Stimulated activated naive B cell treated with anti-CD40 and anti-IgM and Interleukin-4, amounts not matched to agents 10 μg/mL and 1 μg/mL and 100 μg/mL, for 72 hours (primary cell): Measurements from ENCODE around the gene B4GALNT1.
"Not testable (repeated sequence)": the region's sequence is repeated elsewhere in the genome, so short reads cannot be mapped to it uniquely, and the experiment has no call there.

Source experiments
- ATAC-seq, 2 donors: fragments of 150-1000 bp; cut with Tn5 transposase; replicated peaks; 2 replicates each; pipeline ENCODE4 v1.10.0; 2021; ENCODE audit warnings: moderate library complexity in 1 of 2
- DNase-seq: peaks from one replicate; pipeline ENCODE4 v3.0.0; 2021
- H3K27ac Mint-ChIP-seq: one replicate; pipeline ENCODE4 v1.8.0; 2022; ENCODE audit warnings: mild to moderate bottlenecking, mixed read lengths
- H3K27me3 Mint-ChIP-seq, 2 donors: one replicate each; pipeline ENCODE4 v1.8.0; 2022; ENCODE audit warnings: mixed read lengths in 2 of 2
- H3K36me3 Mint-ChIP-seq, 2 donors: one replicate each; pipeline ENCODE4 v1.8.0; 2022; ENCODE audit warnings: mixed read lengths in 2 of 2, mild to moderate bottlenecking in 1 of 2
- H3K4me1 Mint-ChIP-seq, 2 donors: one replicate each; pipeline ENCODE4 v1.8.0; 2022; ENCODE audit warnings: mixed read lengths in 2 of 2, mild to moderate bottlenecking in 1 of 2
- H3K4me3 Mint-ChIP-seq, 2 donors: one replicate each; pipeline ENCODE4 v1.8.0; 2022; ENCODE audit warnings: mild to moderate bottlenecking in 2 of 2, mixed read lengths in 2 of 2, moderate library complexity in 1 of 2
- H3K9me3 Mint-ChIP-seq, 2 donors: one replicate each; pipeline ENCODE4 v1.8.0; 2022; ENCODE audit warnings: mixed read lengths in 2 of 2, mild to moderate bottlenecking in 1 of 2

B4GALNT1 gene

DNA sequence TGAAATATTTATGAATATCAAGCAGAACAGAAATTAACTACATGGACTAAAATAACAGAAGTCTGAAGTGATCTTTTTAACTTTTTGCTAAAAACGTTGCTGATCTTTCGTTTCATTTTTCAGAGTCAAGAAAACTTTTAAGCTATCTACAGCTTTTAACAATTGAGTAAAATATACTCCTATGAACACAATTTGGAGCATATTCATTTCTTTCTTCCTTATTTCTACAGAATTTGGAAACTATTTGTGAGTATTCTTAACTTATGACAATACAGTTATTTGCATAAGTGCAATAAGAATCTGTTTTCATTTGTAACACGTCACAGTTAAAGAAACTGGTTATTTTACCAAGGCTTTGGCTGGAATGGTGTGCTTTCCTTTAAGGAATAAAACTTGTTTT lies 21.0 kb upstream of the B4GALNT1 start:
- H3K9me3 Mint-ChIP-seq, result no peaks in the 10 kb centered on the region
- no peaks in the 10 kb centered on the region for H3K4me1 Mint-ChIP-seq
- no peak overlapping the region for H3K27ac Mint-ChIP-seq
- no peaks in the 10 kb centered on the region for H3K36me3 Mint-ChIP-seq
- peaks cover 8 to 10% of the 10 kb centered on the region in 2 donors for H3K27me3 Mint-ChIP-seq
- H3K4me3 Mint-ChIP-seq, result no peak overlapping the region
- DNase-seq (no peak), ATAC-seq (no peak)

DNA sequence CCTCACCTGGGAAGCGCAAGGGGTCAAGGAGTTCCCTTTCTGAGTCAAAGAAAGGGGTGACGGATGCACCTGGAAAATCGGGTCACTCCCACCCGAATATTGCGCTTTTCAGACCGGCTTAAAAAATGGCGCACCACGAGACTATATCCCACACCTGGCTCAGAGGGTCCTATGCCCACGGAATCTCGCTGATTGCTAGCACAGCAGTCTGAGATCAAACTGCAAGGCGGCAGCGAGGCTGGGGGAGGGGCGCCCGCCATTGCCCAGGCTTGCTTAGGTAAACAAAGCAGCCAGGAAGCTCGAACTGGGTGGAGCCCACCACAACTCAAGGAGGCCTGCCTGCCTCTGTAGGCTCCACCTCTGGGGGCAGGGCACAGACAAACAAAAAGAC lies 13.7 kb upstream of the B4GALNT1 start:
- H3K4me3 Mint-ChIP-seq, H3K9me3 Mint-ChIP-seq, H3K4me1 Mint-ChIP-seq, H3K27ac Mint-ChIP-seq, H3K27me3 Mint-ChIP-seq, DNase-seq, H3K36me3 Mint-ChIP-seq, ATAC-seq: not testable (repeated sequence)

DNA sequence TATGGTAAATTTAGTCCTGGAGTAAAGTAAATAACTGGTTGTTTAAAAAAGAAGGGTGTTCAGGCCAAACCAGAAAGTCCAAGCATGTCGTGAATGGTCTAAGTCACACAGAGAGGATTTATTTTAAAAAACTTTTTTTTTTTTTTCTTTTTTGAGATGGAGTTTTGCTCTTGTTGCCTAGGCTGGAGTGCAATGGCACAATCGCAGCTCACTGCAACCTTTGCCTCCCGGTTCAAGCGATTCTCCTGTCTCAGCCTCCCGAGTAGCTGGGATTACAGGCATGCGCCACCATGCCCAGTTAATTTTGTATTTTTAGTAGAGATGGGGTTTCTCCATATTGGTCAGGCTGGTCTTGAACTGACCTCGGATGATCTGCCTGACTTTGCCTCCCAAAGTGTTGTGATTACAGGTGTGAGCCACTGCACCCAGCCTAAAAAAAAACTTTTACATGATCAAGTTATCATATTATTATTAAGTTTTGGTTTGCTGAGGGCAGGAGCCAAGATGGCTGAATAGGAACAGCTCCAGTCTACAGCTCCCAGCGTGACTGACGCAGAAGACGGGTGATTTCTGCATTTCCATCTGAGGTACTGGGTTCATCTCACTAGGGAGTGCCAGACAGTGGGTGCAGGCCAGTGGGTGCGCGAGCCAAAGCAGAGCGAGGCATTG lies 13.1 kb upstream of the B4GALNT1 start:
- DNase-seq, ATAC-seq, H3K27ac Mint-ChIP-seq, H3K36me3 Mint-ChIP-seq, H3K4me3 Mint-ChIP-seq, H3K4me1 Mint-ChIP-seq, H3K9me3 Mint-ChIP-seq: not testable (repeated sequence)
- peaks cover 13 to 14% of the 10 kb centered on the region in 2 donors for H3K27me3 Mint-ChIP-seq

DNA sequence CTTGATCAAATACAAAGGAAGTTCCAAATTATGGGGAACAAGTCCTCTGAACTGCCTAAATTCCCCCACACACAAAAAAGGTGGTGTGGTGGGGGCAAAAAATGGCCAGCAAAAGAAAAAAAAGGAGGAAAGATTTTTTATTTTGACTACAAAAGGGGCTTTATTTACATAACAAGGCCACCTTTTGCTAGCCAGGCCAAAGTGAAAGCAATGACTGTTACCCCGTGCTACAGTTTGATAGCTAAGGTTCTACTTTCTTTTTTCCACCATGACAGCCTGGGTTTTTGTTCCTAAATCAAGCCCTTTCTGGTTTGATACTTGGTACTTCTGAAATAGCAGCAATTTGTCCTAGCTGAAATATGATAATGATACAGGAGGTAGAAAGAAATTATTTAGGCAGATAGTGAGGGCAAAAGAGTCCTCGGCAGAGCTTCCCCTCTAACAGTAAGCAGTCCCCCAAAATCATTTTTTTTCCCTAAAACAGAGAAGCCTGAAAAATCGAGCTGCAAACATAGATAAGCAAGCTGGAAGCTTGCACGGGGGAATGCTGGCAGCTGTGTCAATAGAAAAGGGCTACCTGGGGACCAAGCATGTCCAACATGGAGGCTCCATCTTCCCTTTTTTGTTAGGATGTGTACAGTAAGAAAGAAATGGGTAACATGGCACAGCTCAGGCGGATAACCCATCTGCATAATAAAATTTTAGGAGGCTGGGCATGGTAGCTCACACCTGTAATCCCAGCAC lies 8.9 kb upstream of the B4GALNT1 start:
- Mint-ChIP-seq H3K4me3 (no peak overlapping the region), H3K27me3 (peaks cover 20 to 31% of the 10 kb centered on the region in 2 donors), H3K4me1 (no peaks in the 10 kb centered on the region), H3K36me3 (no peaks in the 10 kb centered on the region), H3K9me3 (peaks cover 0 to 3% of the 10 kb centered on the region in 2 donors), H3K27ac (no peak overlapping the region)
- ATAC-seq (no peak), DNase-seq (no peak)

DNA sequence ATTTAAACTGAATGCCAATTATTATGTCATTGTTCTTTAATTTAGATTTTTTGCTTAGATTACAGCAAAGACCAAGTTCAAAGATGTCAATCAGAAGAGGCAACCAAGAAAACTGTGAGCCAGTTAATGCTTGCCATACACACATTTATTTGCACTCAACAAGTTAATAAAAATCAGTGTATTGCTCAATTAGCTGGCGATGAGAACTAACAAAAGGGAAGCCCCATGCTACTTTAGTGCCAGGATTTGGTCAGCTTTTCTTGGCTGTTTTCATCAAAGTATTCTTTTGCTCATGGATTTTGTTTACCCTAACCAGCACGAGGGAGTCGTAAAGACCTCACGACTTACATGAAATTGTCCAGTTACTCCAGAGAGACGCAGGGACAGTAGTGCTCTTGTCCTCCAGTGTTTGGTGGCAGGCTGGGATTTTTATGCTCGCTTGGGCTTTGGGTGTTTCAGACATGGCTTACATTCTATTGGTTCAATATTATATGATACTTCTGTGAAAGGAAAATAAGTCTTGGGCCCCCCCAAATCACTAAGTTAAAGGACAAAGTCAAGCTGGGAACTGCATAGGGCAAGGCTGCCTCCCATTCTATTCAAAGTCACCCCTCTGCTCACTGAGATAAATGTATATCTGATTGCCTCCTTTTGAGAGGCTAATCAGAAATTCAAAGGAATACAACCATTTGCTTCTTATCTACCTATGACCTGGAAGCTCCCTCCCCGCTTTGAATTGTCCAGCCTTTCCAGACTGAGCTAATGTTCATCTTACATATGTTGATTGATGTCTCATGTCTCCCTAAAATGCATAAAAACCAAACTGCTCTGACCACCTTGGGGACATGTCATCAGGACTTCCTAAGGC lies 7.4 kb upstream of the B4GALNT1 start:
- Mint-ChIP-seq H3K27me3 (peaks cover 20 to 34% of the 10 kb centered on the region in 2 donors), H3K9me3 (peaks cover 0 to 1% of the 10 kb centered on the region in 2 donors), H3K4me3 (no peak overlapping the region), H3K27ac (no peak overlapping the region), H3K36me3 (no peaks in the 10 kb centered on the region), H3K4me1 (no peaks in the 10 kb centered on the region)
- DNase-seq (no peak), ATAC-seq (no peak)

DNA sequence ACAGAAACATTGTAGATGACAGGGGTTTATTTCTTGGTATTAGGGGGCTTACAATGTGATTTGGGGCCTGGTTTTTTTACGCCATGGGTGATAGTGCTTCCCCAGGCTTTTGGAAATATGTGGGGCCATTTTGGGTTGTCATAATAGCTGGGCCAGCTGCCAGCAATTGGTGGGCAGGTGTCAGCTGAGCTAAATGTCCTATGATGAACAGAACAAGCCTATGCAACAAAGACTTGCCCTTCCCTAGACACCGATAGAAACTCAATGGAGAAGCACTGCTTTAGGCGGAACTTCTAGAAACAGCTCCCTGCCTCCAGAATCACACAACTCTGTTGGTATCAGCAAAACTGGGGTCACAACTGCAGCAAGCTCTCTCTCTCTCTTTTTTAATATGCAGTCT lies 5.1 kb upstream of the B4GALNT1 start:
- H3K4me3 Mint-ChIP-seq, result no peak overlapping the region
- peaks cover 20 to 46% of the 10 kb centered on the region in 2 donors for H3K27me3 Mint-ChIP-seq
- H3K27ac Mint-ChIP-seq, result no peak overlapping the region
- H3K4me1 Mint-ChIP-seq, result peaks cover 5 to 6% of the 10 kb centered on the region in 2 donors
- no peak for ATAC-seq
- no peaks in the 10 kb centered on the region for H3K9me3 Mint-ChIP-seq
- DNase-seq, result no peak
- no peaks in the 10 kb centered on the region for H3K36me3 Mint-ChIP-seq

DNA sequence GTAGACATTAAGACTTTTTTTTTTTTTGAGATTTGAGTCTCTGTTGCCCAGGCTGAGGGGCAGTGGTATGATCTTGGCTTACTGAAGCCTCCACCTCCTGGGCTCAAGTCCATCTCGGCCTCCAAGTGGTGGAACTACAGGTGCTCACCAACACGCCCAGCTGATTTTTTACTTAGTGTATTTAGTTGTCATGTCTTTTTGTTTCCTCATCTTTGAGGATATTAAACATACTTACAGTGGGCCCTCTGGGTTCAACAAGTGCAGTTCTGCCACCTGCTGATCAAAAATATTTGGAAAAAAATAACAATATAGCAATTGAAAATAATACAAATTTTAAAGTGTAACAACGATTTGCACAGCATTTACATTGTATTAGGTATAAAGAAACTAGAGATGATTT lies 4.4 kb upstream of the B4GALNT1 start:
- Mint-ChIP-seq H3K27me3 (peaks cover 20 to 46% of the 10 kb centered on the region in 2 donors), H3K36me3 (no peaks in the 10 kb centered on the region), H3K9me3 (no peaks in the 10 kb centered on the region), H3K4me3 (no peak overlapping the region), H3K4me1 (peaks cover 5 to 9% of the 10 kb centered on the region in 2 donors), H3K27ac (no peak overlapping the region)
- no peak for ATAC-seq
- no peak for DNase-seq

DNA sequence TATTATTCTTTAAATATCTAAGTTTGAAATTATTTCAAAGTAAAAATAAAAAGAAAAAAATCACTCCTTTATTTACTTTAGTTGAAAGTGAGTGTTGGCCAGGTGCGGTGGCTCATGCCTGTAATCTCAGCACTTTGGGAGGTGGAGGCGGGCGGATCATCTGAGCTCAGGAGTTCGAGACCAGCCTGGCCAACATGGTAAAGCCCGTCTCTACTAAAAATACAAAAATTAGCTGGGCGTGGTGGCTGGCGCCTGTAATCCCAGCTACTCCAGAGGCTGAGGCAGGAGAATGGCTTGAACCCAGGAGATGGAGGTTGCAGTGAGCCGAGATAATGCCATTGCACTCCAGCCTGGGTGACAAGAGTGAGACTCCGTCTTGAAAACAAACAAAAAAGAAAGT lies 3.7 kb upstream of the B4GALNT1 start:
- peaks cover 9 to 16% of the 10 kb centered on the region in 2 donors for H3K4me1 Mint-ChIP-seq
- not testable (repeated sequence) for H3K9me3 Mint-ChIP-seq, H3K4me3 Mint-ChIP-seq, H3K27ac Mint-ChIP-seq, H3K36me3 Mint-ChIP-seq, ATAC-seq, DNase-seq
- H3K27me3 Mint-ChIP-seq, result peaks cover 24 to 46% of the 10 kb centered on the region in 2 donors

DNA sequence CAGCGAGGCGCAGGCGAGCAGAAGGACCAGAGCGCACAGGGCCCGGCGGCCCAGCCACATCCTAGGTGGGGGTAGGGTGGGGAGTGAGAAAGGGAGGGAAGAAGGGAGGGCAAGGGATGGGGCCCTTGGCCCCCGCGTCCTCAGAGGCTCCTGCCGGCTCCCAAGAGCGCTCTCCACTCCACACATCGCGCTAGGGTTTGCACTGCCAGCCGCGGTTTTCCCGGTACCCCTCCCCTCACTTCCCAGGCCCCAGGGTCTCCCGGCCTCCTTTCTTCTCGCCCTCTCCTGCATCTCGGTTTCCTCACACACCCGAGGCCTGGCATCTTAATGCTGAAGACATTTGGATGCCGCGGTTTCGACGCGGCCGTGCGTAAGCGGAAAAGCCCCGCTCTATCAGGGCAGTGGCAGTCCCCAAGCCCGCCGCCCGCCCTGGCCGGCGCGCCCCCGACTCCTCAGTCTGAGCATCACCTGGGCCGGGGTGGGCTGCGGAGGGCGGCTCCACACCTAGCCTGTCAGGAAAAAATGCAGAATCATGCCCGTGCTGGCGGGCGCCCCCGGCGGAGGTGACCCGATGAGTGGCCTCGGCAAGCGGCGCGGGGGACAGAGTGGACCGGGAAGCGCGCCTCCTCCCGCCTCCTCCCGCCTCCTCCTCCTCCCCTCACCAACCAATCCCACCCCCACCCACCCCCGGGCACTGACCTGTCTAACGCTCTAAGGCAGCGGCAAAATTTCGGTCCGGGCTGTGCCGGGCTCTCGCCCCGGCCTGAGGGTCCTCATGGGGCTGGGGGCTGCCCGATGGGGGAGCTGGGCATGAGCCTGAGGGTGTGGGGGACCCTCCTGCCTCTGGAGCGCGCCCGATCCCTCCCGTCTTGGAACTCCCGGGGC lies 686 bp downstream of the B4GALNT1 start:
- peak; percentile 38 to 50 for ATAC-seq
- DNase-seq, result no peak
- H3K4me3 Mint-ChIP-seq, result peak overlapping the region; percentile 82 to 85
- H3K36me3 Mint-ChIP-seq, result no peaks in the 10 kb centered on the region
- peaks cover 40 to 67% of the 10 kb centered on the region in 2 donors for H3K27me3 Mint-ChIP-seq
- peaks cover 17 to 31% of the 10 kb centered on the region in 2 donors for H3K4me1 Mint-ChIP-seq
- H3K9me3 Mint-ChIP-seq, result no peaks in the 10 kb centered on the region
- H3K27ac Mint-ChIP-seq, result peak overlapping the region; percentile 14

DNA sequence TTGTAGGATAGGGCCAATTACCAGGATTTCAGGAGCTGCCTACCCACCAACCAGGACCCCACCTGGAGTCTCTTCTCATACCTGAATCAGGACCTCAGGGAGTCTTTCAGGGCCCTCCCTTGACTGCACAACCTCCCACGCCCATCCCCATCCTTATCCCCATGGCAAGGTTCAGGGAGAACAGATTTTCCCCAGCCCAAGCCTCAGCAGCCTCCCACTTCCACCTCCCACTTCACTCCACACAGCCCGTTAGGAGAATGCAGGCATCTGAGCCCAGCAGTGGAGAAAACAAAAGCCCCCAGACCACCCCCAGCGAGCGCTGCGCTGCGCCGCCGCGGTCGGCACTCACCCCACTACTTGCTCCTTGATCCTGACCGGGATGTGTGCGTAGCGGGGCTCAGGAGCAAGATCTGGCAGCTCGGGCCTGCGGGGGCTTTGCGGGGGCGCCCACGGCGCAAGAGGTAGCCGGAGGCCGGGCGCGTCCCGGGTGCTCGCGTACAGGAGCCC lies 1.4 kb downstream of the B4GALNT1 start:
- H3K4me3 Mint-ChIP-seq, result peak overlapping the region; percentile 46 to 82
- no peaks in the 10 kb centered on the region for H3K9me3 Mint-ChIP-seq
- H3K36me3 Mint-ChIP-seq, result no peaks in the 10 kb centered on the region
- H3K27me3 Mint-ChIP-seq, result peaks cover 46 to 74% of the 10 kb centered on the region in 2 donors
- H3K4me1 Mint-ChIP-seq, result peaks cover 19 to 38% of the 10 kb centered on the region in 2 donors
- no peak overlapping the region for H3K27ac Mint-ChIP-seq
- no peak for DNase-seq
- ATAC-seq, result no peak

DNA sequence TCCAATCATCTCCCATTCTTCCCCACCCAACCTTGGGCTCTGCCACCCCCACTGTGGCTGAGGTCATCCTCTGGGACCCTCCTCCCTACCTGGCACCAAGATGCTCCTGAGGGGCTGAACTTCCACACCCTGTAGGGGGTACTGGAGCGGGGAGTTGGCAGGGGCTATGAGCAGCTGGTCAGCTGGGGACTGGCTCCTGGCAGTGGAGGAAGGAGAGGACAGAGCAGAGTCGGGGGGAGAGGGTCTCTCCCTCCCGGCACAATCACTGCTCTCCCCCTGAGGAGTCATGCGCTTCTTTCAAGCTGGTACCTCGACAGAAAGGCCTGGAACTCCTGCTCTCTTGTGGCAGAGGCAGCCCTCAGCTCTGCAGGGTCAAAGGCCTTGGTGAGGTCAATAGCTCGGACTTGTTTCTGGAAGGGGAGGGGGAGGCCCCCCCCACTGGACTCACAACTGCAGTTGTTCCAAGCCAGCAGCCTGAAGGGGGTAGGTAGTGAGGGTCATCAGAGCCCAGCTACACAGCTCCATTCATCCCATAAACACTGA lies 2.0 kb downstream of the B4GALNT1 start:
- H3K4me1 Mint-ChIP-seq, result peaks cover 22 to 44% of the 10 kb centered on the region in 2 donors
- no peak overlapping the region for H3K27ac Mint-ChIP-seq
- no peaks in the 10 kb centered on the region for H3K36me3 Mint-ChIP-seq
- no peak overlapping the region for H3K4me3 Mint-ChIP-seq
- DNase-seq, result no peak
- ATAC-seq, result no peak
- peaks cover 52 to 81% of the 10 kb centered on the region in 2 donors for H3K27me3 Mint-ChIP-seq
- H3K9me3 Mint-ChIP-seq, result no peaks in the 10 kb centered on the region

DNA sequence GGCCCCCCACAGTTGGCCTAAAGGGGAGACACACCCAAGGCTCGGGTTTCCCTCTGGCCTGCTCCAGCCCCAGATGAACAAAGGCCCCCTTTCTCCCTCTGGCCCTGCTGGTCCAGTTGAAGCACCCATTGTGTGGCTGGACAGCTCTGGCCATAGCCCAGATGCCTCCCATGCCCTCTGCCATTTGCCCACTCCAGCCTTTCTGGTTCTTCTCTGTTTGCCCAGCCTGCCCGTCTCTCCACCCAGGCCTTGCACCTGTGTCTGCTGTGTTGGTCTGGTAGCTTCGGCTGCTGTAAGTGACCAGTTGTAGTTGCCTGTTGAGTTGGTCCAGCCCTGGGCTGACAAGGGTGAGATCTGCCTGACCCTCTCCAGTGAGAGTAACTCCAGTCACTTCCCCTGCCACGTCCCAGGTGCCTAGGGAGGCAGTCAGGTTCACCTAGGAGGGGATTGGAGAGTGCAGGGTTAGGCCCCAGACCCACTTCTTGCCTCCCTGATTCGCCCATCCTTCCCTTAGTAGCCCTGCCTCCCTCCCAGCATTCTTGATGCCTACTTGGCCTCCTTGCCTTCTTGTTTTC lies 3.0 kb downstream of the B4GALNT1 start:
- Mint-ChIP-seq H3K36me3 (no peaks in the 10 kb centered on the region), H3K27ac (no peak overlapping the region), H3K27me3 (peaks cover 62 to 83% of the 10 kb centered on the region in 2 donors), H3K4me1 (peaks cover 22 to 44% of the 10 kb centered on the region in 2 donors), H3K9me3 (no peaks in the 10 kb centered on the region), H3K4me3 (no peak overlapping the region)
- ATAC-seq (no peak), DNase-seq (no peak)
